GM04504 (cell line): ENCODE results near the gene ENO2.
"Not testable (repeated sequence)": the region's sequence is repeated elsewhere in the genome, so short reads cannot be mapped to it uniquely, and the experiment has no call there.

Source experiments
- DNase-seq: peaks from one replicate; pipeline ENCODE4 v3.0.0-alpha.2; 2012; ENCODE audit warnings: low read depth

ENO2 gene

GRCh38 chr12:6886206-6886999 lies 28.0 kb upstream of the ENO2 start:
- DNase-seq: not testable (repeated sequence)

DNA sequence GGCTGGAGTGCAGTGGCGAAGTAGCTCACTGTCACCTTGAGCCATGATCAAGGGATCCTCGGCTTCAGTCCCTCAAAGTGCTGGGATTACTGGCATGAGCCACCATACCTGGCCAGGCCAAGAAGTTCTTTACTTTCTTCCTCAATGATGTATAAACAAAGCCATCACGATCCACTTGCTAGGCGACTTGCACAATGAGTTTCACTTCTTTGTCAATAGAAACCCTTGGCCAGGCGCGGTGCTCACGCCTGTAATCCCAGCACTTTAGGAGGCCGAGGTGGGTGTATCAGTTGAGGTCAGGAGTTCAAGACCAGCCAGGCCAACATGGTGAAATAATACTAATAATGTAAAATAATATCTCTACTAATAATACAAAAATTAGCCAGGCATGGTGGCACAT lies 26.9 kb upstream of the ENO2 start:
- DNase-seq: no peak

- no peak for DNase-seq
Measured at GRCh38 chr12:6888360-6888759, 26.0 kb upstream of the ENO2 start.

- DNase-seq: not testable (repeated sequence)
Measured at GRCh38 chr12:6888794-6889193, 25.6 kb upstream of the ENO2 start.

- DNase-seq: not testable (repeated sequence)
Measured at GRCh38 chr12:6889775-6890573, 24.4 kb upstream of the ENO2 start.

- DNase-seq: peak; percentile 93
Measured at GRCh38 chr12:6890789-6891645, 23.4 kb upstream of the ENO2 start.

DNA sequence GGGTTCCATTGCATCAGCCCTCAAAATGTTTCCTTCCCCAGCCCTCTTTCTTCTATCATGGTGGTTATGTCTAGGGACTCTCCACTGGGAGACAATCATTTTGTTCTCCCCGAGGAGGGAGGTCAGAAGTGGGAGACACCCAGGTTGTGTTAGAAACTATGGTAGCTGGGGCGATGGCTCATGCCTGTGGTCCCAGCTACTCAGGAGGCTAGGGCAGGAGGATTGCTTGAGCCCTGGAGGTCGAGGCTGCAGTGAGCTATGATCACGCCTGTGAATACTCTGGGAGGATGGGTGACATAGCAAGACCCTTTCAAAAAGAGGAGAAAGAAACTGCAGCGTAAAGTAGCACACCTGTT lies 22.8 kb upstream of the ENO2 start:
- no peak for DNase-seq

- DNase-seq: not testable (repeated sequence)
Measured at GRCh38 chr12:6892683-6893082, 21.7 kb upstream of the ENO2 start.

DNA sequence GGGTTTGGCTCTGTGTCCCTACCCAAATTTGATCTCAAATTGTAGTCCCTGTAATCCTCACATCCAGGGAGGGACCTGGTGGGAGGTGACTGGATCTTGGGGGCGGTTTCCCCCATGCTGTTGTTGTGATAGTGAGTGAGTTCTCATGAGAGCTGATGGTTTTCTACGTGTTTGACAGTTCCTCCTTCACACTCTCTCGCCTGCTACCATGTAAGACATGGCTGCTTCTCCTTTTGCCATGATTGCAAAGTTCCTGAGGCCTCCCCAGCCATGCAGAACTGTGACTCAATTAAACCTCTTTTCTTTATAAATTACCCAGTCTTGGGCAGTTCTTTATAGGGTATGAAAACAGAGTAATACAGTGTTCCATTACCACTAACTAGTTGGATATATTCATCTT lies 20.1 kb upstream of the ENO2 start:
- DNase-seq: no peak

DNA sequence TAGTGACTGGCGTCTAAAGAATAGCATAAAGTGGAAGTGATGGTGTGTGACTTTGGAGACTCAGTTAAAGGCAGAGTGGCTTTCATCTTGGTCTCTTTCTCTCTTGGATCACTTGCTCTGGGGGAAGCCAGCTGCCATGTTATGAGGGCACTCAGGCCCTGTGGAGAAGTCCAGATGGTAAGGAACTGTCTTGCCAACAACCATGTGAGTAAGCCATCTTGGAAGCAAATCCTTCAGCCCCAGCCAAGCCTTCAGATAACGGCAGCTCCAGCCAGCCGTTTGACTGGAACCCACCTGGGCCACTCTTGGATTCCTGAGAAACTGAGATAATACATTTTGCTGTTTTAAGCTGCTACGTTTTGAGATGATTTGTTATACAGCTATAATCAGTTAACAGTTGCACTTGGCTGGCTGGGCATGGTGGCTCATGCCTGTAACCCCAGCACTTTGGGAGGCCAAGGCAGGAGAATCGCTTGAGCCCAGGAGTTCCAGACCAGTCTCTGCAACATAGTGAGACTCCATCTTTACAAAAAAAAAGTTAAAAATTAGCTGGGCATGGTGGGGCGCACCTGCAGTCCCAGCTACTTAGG lies 17.4 kb upstream of the ENO2 start:
- no peak for DNase-seq

GRCh38 chr12:6899427-6899826 lies 15.0 kb upstream of the ENO2 start:
- DNase-seq: no peak

DNA sequence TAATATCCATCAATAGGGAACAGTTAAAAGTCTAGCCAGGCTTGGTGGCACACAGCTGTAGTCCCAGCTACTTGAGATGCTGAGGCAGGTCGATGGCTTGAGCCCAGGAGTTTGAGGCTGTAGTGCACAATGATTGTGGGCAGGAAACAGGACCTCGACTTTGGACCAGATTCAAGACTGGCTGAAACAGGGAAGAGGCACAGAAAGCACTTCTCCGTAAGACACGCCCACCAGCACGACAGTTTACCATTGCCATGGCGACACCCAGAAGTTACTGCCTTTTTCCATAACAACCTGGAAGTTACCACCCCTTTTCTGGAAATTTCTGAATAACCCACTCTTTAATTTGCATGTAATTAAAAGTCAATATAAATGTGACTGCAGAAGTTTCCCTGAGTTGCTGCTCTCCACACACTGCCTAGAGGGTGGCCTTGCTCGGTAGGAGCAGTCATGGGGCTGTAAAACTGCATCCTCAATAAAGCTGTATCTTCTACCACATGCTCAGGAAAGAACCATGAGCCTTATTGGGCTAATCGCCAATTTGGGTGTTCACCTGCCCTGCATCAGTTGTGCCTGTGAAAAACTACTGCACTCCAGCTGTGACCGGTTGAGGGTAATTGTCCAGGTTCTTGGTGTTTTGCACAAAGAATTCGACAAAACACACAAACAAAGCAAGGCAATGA lies 14.4 kb upstream of the ENO2 start:
- DNase-seq: no peak

GRCh38 chr12:6902448-6902847 lies 11.9 kb upstream of the ENO2 start:
- no peak for DNase-seq

GRCh38 chr12:6903722-6904121 lies 10.7 kb upstream of the ENO2 start:
- no peak for DNase-seq

DNA sequence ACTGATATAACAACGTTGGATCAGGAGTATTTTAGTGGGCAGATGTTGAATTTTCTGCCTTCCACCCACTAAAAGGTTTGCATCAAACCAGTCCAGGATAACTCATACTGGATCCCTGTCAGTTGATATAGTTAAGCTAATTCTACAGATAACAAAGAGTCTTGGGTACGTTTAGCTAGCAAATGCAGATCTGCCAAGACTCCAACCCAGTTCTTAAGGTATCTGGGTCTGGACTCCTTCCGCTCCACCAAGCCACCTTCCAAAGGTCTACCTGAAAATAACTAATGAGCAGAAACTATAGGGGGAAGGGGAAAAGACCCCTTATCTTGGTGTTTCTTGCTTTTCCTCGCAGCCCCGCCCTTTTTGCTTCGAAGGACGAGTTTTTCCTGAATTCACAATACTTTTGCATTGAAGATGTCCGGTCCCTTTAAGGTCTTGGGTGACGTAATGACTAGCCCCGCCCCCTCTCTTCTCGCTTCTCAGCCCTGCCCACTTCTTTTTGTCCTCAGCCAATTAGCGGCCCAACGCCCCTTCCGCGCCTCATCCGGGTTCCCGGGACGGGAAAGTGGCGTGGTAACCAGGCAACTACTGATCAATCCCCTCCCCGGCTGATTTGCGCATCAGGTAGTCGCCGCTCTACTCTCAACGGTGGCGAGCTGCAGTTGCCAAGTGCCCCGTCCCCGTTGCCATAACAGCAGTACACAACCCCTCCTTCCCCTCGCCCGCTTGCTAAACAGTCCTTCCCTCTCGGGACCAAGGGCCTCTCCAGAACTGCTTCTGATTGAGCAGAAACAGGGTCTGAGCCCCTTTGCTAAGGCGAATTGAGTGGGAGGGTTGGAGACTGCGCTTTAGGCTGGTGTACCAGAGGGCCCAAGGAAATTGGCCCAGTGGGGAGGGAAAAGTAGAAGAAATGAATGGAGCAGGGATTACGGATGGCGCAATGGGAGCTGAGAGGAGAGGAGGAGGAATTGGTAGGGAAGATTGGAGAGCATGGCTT lies 9.8 kb upstream of the ENO2 start, which contains the start of gene LRRC23:
Gene LRRC23, plus strand, starts transcription at position 543 of the 997 bp plus-strand sequence. CDS start 812 bp downstream, outside the sequence.
- peak; percentile 86 for DNase-seq

GRCh38 chr12:6905414-6906040 lies 8.9 kb upstream of the ENO2 start:
- DNase-seq: no peak

GRCh38 chr12:6908141-6908540 lies 6.2 kb upstream of the ENO2 start:
- DNase-seq: not testable (repeated sequence)

GRCh38 chr12:6909421-6910145 lies 4.8 kb upstream of the ENO2 start:
- DNase-seq: no peak
